Fibroblast of lung (primary cell): ENCODE results near the gene MYADML2. TPM values are rescaled to one million over a fixed set of nuclear protein-coding genes. Genes with fewer than 3 reads are reported as not detected.

ENCODE experiments used
- DNase-seq, 2 donors: peaks; one replicate each; pipeline versions ENCODE4 v3.0.0 to v3.0.0-alpha.2; 2010; ENCODE audit warnings: low read depth in 2 of 2
- H2AFZ ChIP-seq: 2 replicates; pipeline ENCODE4 v1.5.1; 2012; ENCODE audit warnings: low read length, control low read depth, inconsistent platforms
- H3K27ac ChIP-seq: 2 replicates; pipeline ENCODE4 v1.5.1; 2011; ENCODE audit warnings: low read length, control low read depth; ENCODE audit not compliant: insufficient read depth
- H3K27me3 ChIP-seq: 2 replicates; pipeline ENCODE4 v1.5.1; 2011; ENCODE audit warnings: mild to moderate bottlenecking, low read length; ENCODE audit not compliant: control insufficient read depth, insufficient read depth
- H3K36me3 ChIP-seq: 2 replicates; pipeline ENCODE4 v1.5.1; 2011; ENCODE audit warnings: low read length; ENCODE audit not compliant: control insufficient read depth, insufficient read depth
- H3K4me1 ChIP-seq: 2 replicates; pipeline ENCODE4 v1.5.1; 2011; ENCODE audit warnings: low read length; ENCODE audit not compliant: control insufficient read depth, insufficient read depth; ENCODE audit errors: extremely low read depth
- H3K4me2 ChIP-seq: 2 replicates; pipeline ENCODE4 v1.5.1; 2011; ENCODE audit warnings: low read length, control low read depth; ENCODE audit not compliant: insufficient read depth; ENCODE audit errors: extremely low read depth
- H3K4me3 ChIP-seq, 4 experiments: fragments of 200-600 bp in 1 of 4; sonication (generic) in 1 of 4; replicated peaks in 1 of 4; 2 replicates each; pipeline ENCODE4 v1.5.1; 2011 to 2016; ENCODE audit warnings: low read length in 4 of 4, low read depth in 3 of 4, mild to moderate bottlenecking in 3 of 4, control low read depth in 2 of 4, inconsistent platforms in 1 of 4, mixed read lengths in 1 of 4; ENCODE audit not compliant: insufficient read depth in 1 of 4; ENCODE audit errors: control extremely low read depth in 1 of 4
- H3K79me2 ChIP-seq: 2 replicates; pipeline ENCODE4 v1.5.1; 2012; ENCODE audit warnings: mild to moderate bottlenecking, low read length, inconsistent platforms; ENCODE audit not compliant: control insufficient read depth, insufficient read depth
- H3K9ac ChIP-seq: 2 replicates; pipeline ENCODE4 v1.5.1; 2011; ENCODE audit warnings: mild to moderate bottlenecking, low read length, control low read depth; ENCODE audit not compliant: insufficient read depth
- H3K9me3 ChIP-seq: 2 replicates; pipeline ENCODE4 v1.5.1; 2012; ENCODE audit warnings: low read depth, low read length; ENCODE audit not compliant: control insufficient read depth, insufficient read depth
- H4K20me1 ChIP-seq: 2 replicates; pipeline ENCODE4 v1.5.1; 2011; ENCODE audit warnings: low read length; ENCODE audit not compliant: control insufficient read depth, insufficient read depth; ENCODE audit errors: extremely low read depth
- EZH2 ChIP-seq: IDR thresholded peaks from 2 replicates; pipeline ENCODE4 v1.5.1; 2012; ENCODE audit warnings: low read length, control low read depth, mild to moderate bottlenecking; ENCODE audit errors: missing control alignments
- polyA plus RNA-seq, 2 donors: library from polyadenylated mRNA; depleted of rRNA in 1 of 2; stranded (reverse) in 1 of 2; unstranded in 1 of 2; fragments of >200 nt; gene quantifications; 2 replicates each; pipeline ENCODE4 v1.2.1, GENCODE V29; 2011 to 2012; ENCODE audit warnings: missing spikeins in 1 of 2
- total RNA-seq: library from RNA; depleted of rRNA; stranded (reverse); fragments of >200 nt; gene quantifications from 2 replicates; pipeline ENCODE4 v1.2.1, GENCODE V29; 2014
- TF ChIP-seq, protein P1 (sequence below), 2 donors: IDR thresholded peaks in 1 of 2; conservative IDR thresholded peaks in 1 of 2; 1 replicate in 1 of 2; 2 replicates in 1 of 2; pipeline ENCODE4 v1.5.1; 2011 to 2012; ENCODE audit warnings: low read length in 2 of 2, control low read depth in 1 of 2, inconsistent platforms in 1 of 2, low read depth in 1 of 2, mild to moderate bottlenecking in 1 of 2

MYADML2 gene
- total and polyA plus RNA-seq, 2 donors (not counting 1 experiment from before 2014, with no cell fraction given): not detected

DNA sequence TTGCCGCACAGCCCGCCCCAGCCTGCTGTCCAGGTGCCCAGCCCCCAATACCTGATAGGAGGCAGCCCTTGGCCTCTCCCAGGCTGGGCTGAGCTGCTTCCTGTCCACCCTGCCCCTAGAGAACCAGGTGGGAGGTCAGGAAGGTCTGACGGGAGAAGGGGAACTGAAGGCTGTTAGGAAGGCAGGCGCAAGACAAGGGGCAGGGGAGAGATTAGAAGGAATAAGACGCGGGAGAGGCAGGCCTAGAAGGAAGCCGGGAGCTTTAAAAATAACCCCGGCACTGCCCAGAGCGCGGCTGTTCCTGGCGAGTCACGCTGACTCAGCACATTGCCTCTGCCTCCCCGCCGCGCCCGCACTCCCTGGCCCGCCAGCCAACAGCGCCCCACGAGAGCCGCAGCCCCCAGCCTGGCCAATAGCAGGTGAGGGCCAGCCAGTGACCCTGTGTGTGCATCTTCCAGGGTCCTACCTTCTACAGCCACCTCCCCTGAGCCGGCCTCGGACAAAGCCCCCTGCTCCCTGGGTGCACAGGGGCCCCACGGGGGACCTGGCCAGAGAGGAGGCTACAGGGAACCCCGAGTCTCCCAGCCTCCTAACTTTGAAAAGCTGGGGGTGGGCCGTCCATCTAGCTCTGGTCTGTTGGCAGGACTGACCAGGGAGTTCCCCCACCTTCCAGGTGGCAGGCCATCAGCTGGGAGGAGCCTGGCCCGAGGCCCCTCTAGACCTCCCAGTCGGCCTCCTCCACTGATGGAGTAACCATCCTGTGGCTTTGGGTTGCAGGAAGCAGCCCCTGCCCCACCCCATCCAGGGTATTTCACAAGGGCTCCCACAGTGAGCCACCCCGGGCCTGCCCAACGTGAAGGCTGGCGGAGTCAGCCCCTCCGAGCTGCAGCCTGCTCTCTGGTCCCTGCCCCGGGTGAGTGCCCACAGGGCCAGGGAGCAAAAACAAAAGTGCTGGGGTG, 23.5 kb downstream of the MYADML2 start:
- H3K4me1 ChIP-seq: peaks cover 28% of the 10 kb centered on the region
- no peaks in the 10 kb centered on the region for H4K20me1 ChIP-seq
- no peak overlapping the region for H2AFZ ChIP-seq
- peak overlapping the region; percentile 58 for H3K9ac ChIP-seq
- peak overlapping the region; percentile 17 to 54 (median 35) for H3K4me3 ChIP-seq
- H3K27ac ChIP-seq: peak overlapping the region; percentile 83
- peak; percentile 75 to 79 for DNase-seq
- H3K4me2 ChIP-seq: peak overlapping the region; percentile 87
- no peak for TF ChIP-seq EZH2
- TF ChIP-seq, protein P1, sequence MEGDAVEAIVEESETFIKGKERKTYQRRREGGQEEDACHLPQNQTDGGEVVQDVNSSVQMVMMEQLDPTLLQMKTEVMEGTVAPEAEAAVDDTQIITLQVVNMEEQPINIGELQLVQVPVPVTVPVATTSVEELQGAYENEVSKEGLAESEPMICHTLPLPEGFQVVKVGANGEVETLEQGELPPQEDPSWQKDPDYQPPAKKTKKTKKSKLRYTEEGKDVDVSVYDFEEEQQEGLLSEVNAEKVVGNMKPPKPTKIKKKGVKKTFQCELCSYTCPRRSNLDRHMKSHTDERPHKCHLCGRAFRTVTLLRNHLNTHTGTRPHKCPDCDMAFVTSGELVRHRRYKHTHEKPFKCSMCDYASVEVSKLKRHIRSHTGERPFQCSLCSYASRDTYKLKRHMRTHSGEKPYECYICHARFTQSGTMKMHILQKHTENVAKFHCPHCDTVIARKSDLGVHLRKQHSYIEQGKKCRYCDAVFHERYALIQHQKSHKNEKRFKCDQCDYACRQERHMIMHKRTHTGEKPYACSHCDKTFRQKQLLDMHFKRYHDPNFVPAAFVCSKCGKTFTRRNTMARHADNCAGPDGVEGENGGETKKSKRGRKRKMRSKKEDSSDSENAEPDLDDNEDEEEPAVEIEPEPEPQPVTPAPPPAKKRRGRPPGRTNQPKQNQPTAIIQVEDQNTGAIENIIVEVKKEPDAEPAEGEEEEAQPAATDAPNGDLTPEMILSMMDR (conservative IDR thresholded peaks at IDR 0.05 in 1 of 2, IDR thresholded peaks at IDR 0.05 in 1 of 2; ENCODE audit: low read depth in 1 of 2, low read length in 2 of 2): no peak
- H3K9me3 ChIP-seq: no peaks in the 10 kb centered on the region
- H3K79me2 ChIP-seq: peaks cover 73% of the 10 kb centered on the region
- H3K27me3 ChIP-seq: no peaks in the 10 kb centered on the region
- H3K36me3 ChIP-seq: peaks cover 26% of the 10 kb centered on the region

DNA sequence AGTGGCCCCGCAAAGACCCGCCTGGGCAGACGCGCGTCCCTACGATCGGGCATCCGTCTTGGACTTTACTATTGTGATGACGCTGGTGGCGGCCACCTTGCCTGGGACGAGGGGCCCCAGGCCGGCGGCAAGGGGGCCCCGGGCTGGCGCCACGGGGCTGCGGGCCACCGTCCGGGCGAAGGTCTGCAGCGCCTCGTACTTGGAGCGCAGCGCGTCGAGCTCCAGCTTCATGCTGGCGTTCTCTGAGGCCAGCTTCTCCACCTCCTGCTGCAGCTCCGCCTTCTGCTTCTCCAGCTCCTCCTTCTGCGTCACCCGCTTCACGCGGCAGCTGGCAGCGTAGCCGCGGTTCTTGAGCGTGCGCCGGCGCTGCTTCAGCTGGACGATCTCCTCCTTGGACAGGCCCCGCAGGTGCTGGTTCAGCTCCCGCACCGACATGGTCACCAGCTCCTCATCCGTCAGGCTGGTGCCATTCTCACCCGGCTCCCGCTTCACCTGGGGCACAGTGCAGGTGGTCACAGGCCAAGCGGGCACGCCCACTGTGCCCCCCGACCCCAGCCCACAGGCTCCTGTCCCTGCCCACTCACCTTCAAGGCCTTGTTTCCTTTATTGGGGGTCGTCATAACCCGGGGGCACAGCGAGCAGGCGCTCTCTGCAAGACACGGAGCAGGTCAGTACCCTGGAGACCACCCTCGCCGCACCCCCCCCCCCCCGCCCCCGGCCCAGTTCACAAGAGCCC, 24.3 kb downstream of the MYADML2 start:
- DNase-seq: no peak
- Histone ChIP-seq H4K20me1 (no peaks in the 10 kb centered on the region), H3K4me1 (peaks cover 28% of the 10 kb centered on the region), H2AFZ (no peak overlapping the region), H3K36me3 (peaks cover 26% of the 10 kb centered on the region), H3K9me3 (no peaks in the 10 kb centered on the region), H3K27ac (peak overlapping the region; percentile 83), H3K4me2 (peak overlapping the region; percentile 35), H3K4me3 (peak overlapping the region in 2 of 4 experiments; percentile 4 to 54), H3K9ac (no peak overlapping the region), H3K79me2 (peaks cover 73% of the 10 kb centered on the region), H3K27me3 (no peaks in the 10 kb centered on the region)
- TF ChIP-seq, protein P1 (conservative IDR thresholded peaks at IDR 0.05 in 1 of 2, IDR thresholded peaks at IDR 0.05 in 1 of 2; ENCODE audit: low read depth in 1 of 2, low read length in 2 of 2): no peak
- no peak for TF ChIP-seq EZH2

DNA sequence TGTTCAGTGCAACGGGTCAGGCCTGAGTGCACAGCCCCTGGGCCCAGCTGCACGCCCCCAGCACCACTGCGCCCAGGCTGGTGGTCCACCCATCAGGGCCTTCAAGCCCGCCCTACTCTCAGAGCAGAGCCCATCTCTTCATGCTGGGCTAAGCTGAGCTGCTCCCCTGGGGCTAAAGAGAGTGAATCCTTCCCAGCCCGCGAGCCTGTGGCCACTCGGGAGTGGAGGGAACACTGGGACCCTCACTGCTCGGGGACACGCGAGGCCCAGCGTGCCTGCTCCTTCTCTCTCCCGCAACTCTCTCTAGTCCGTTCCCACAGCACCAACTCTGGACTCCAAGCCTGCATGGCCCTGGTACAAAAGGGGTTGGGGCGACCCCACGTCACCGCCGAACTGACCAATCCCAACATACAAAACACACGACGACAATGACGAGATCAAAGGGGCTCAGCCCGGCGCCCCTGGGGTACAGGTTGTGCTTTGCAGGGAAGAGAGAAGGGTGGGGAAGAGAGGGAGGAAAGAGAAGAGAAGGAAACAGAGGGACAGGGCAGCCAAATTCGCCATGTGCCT, 25.0 kb downstream of the MYADML2 start:
- Histone ChIP-seq H2AFZ (no peak overlapping the region), H3K9ac (no peak overlapping the region), H3K9me3 (no peaks in the 10 kb centered on the region), H3K27ac (no peak overlapping the region), H3K79me2 (peaks cover 77% of the 10 kb centered on the region), H3K36me3 (peaks cover 26% of the 10 kb centered on the region), H4K20me1 (no peaks in the 10 kb centered on the region), H3K4me1 (peaks cover 30% of the 10 kb centered on the region), H3K4me2 (no peak overlapping the region), H3K27me3 (no peaks in the 10 kb centered on the region), H3K4me3 (no peak overlapping the region)
- TF ChIP-seq, protein P1 (conservative IDR thresholded peaks at IDR 0.05 in 1 of 2, IDR thresholded peaks at IDR 0.05 in 1 of 2; ENCODE audit: low read depth in 1 of 2, low read length in 2 of 2): no peak
- no peak for TF ChIP-seq EZH2
- DNase-seq: no peak
